ENCODE results near the gene FBN1. TPM values are rescaled to one million over a fixed set of nuclear protein-coding genes. Genes with fewer than 3 reads are reported as not detected.

FBN1 gene
- total and polyA plus RNA-seq, 2 of the 13 experiments (the other 11 are each of a cell fraction or from before 2014, with no cell fraction given) = 1.5 to 3.0 TPM

GRCh38 chr15:48630245-48630644 is 15.3 kb downstream of the FBN1 start (continued):
- TF ChIP-seq RXRB (CRISPR knock-in tag; IDR thresholded peaks at IDR 0.05; ENCODE audit: borderline replicate concordance) = no peak
- no peak for TF ChIP-seq ARID4A (CRISPR knock-in tag; IDR thresholded peaks at IDR 0.05; ENCODE audit: borderline replicate concordance)
- TF ChIP-seq ZFP91 (CRISPR knock-in tag; IDR thresholded peaks at IDR 0.05; ENCODE audit: borderline replicate concordance) = no peak
- no peak for TF ChIP-seq ZIK1 (CRISPR knock-in tag; IDR thresholded peaks at IDR 0.05; ENCODE audit: borderline replicate concordance, low read depth)
- no peak for TF ChIP-seq ZNF883 (CRISPR knock-in tag; IDR thresholded peaks at IDR 0.05; ENCODE audit: not compliant biosample characterization)
- TF ChIP-seq ARNTL (CRISPR knock-in tag; IDR thresholded peaks at IDR 0.05) = no peak
- TF ChIP-seq STAT5B (CRISPR knock-in tag; IDR thresholded peaks at IDR 0.05) = no peak
- no peak for TF ChIP-seq ZKSCAN5 (CRISPR knock-in tag; IDR thresholded peaks at IDR 0.05)
- no peak for TF ChIP-seq NR2C2 (CRISPR knock-in tag; IDR thresholded peaks at IDR 0.05; ENCODE audit: borderline replicate concordance)
- TF ChIP-seq ZNF207 (IDR thresholded peaks at IDR 0.05; ENCODE audit: borderline replicate concordance) = no peak
- no peak for TF ChIP-seq RBM22 (optimal IDR thresholded peaks at IDR 0.05; ENCODE audit: low read length)
- TF ChIP-seq ZNF747 (CRISPR knock-in tag; IDR thresholded peaks at IDR 0.05; ENCODE audit: borderline replicate concordance) = no peak
- TF ChIP-seq YY1 (IDR thresholded peaks at IDR 0.05; ENCODE audit: insufficient read depth, insufficient replicate concordance, low read depth, low read length) = no peak
- no peak for TF ChIP-seq ZNF644 (CRISPR knock-in tag; IDR thresholded peaks at IDR 0.05; ENCODE audit: low read depth)
- no peak for TF ChIP-seq ZBTB42 (CRISPR knock-in tag; IDR thresholded peaks at IDR 0.05)
- TF ChIP-seq TP53 (CRISPR knock-in tag; conservative IDR thresholded peaks at IDR 0.05) = no peak
